ENCODE measurements around the gene ZRANB2.

ZRANB2 gene

GRCh38 chr1:71088645-71089287 is 7.9 kb upstream of the ZRANB2 start:
- no peaks in the 10 kb centered on the region for H3K4me1 ChIP-seq
- TF ChIP-seq CTCF (IDR thresholded peaks at IDR 0.05; ENCODE audit: low read depth, low read length): no peak
- no peak for DNase-seq

GRCh38 chr1:71087713-71088112 is 6.9 kb upstream of the ZRANB2 start:
- Histone ChIP-seq H3K4me1 (no peaks in the 10 kb centered on the region), H3K27me3 (no peaks in the 10 kb centered on the region), H3K4me3 (ENCODE audit: low read depth, low read length) (no peak overlapping the region), H3K36me3 (no peaks in the 10 kb centered on the region), H3K9me3 (no peaks in the 10 kb centered on the region)
- no peak for TF ChIP-seq CTCF (IDR thresholded peaks at IDR 0.05; ENCODE audit: low read depth, low read length)
- DNase-seq: no peak

More at GRCh38 chr1:71088645-71089287, 7.9 kb upstream of the ZRANB2 start:
- H3K4me3 ChIP-seq (ENCODE audit: low read depth, low read length): no peak overlapping the region
- no peaks in the 10 kb centered on the region for H3K36me3 ChIP-seq
- no peaks in the 10 kb centered on the region for H3K9me3 ChIP-seq
- no peaks in the 10 kb centered on the region for H3K27me3 ChIP-seq

- TF ChIP-seq CTCF (IDR thresholded peaks at IDR 0.05; ENCODE audit: low read depth, low read length): 0 out of 2 replicates have a peak, but pooled peaks have one; percentile 4
- Histone ChIP-seq H3K9me3 (no peaks in the 10 kb centered on the region), H3K4me3 (ENCODE audit: low read depth, low read length) (no peak overlapping the region), H3K27me3 (no peaks in the 10 kb centered on the region), H3K4me1 (no peaks in the 10 kb centered on the region), H3K36me3 (no peaks in the 10 kb centered on the region)
- no peak for DNase-seq
Measured at GRCh38 chr1:71087060-71087459, 6.2 kb upstream of the ZRANB2 start.

- Histone ChIP-seq H3K4me3 (ENCODE audit: low read depth, low read length) (no peak overlapping the region), H3K9me3 (no peaks in the 10 kb centered on the region), H3K27me3 (no peaks in the 10 kb centered on the region), H3K4me1 (no peaks in the 10 kb centered on the region), H3K36me3 (no peaks in the 10 kb centered on the region)
- no peak for TF ChIP-seq CTCF (IDR thresholded peaks at IDR 0.05; ENCODE audit: low read depth, low read length)
- DNase-seq: no peak
Measured at GRCh38 chr1:71086331-71086730, 5.5 kb upstream of the ZRANB2 start.

GRCh38 chr1:71083271-71083670 is 2.4 kb upstream of the ZRANB2 start:
- Histone ChIP-seq H3K4me1 (no peaks in the 10 kb centered on the region), H3K27me3 (no peaks in the 10 kb centered on the region), H3K4me3 (ENCODE audit: low read depth, low read length) (no peak overlapping the region), H3K9me3 (no peaks in the 10 kb centered on the region), H3K36me3 (0 out of 2 replicates have a peak, but pooled peaks cover 5% of the 10 kb centered on the region)
- no peak for TF ChIP-seq CTCF (IDR thresholded peaks at IDR 0.05; ENCODE audit: low read depth, low read length)
- no peak for DNase-seq

GRCh38 chr1:71081697-71082080 is 854 bp upstream of the ZRANB2 start:
- peaks cover 12% of the 10 kb centered on the region for H3K36me3 ChIP-seq
- no peaks in the 10 kb centered on the region for H3K27me3 ChIP-seq
- no peak for DNase-seq
- H3K9me3 ChIP-seq: no peaks in the 10 kb centered on the region
- peak overlapping the region; percentile 96 for H3K4me3 ChIP-seq (ENCODE audit: low read depth, low read length)
- no peak for TF ChIP-seq CTCF (IDR thresholded peaks at IDR 0.05; ENCODE audit: low read depth, low read length)
- H3K4me1 ChIP-seq: no peaks in the 10 kb centered on the region

All from BE2C (cell line).